Esophagus (tissue), 2 donors: Measurements from ENCODE around the gene CBX8. TPM values are rescaled to one million over a fixed set of nuclear protein-coding genes. Genes with fewer than 3 reads are reported as not detected.
"Not testable (repeated sequence)": the region's sequence is repeated elsewhere in the genome, so short reads cannot be mapped to it uniquely, and the experiment has no call there.

ENCODE experiments used
- H3K27ac ChIP-seq, 2 donors: one replicate each; pipeline ENCODE4 v1.5.1; 2013; ENCODE audit warnings: low read depth in 2 of 2, mild to moderate bottlenecking in 2 of 2, inconsistent platforms in 1 of 2, low read length in 1 of 2, moderate library complexity in 1 of 2
- H3K27me3 ChIP-seq, 2 donors: one replicate each; pipeline ENCODE4 v1.6.1; 2013; ENCODE audit warnings: low read length in 2 of 2, control low read depth in 1 of 2, mild to moderate bottlenecking in 1 of 2; ENCODE audit not compliant: insufficient read depth in 2 of 2, control insufficient read depth in 1 of 2
- H3K36me3 ChIP-seq, 2 donors: one replicate each; pipeline ENCODE4 v1.6.1; 2013; ENCODE audit warnings: low read length in 1 of 2; ENCODE audit not compliant: control insufficient read depth in 2 of 2, insufficient read depth in 2 of 2
- H3K4me1 ChIP-seq, 2 donors: one replicate each; pipeline ENCODE4 v1.6.1; 2013; ENCODE audit warnings: low read length in 1 of 2; ENCODE audit not compliant: control insufficient read depth in 2 of 2, insufficient read depth in 2 of 2
- H3K4me3 ChIP-seq, 2 donors: one replicate each; pipeline ENCODE4 v1.5.1; 2013; ENCODE audit warnings: low read length in 2 of 2, mild to moderate bottlenecking in 2 of 2, low read depth in 1 of 2, moderate library complexity in 1 of 2
- H3K9me3 ChIP-seq, 2 donors: one replicate each; pipeline ENCODE4 v1.6.1; 2013; ENCODE audit warnings: mild to moderate bottlenecking in 2 of 2, low read depth in 1 of 2, low read length in 1 of 2, moderate library complexity in 1 of 2; ENCODE audit not compliant: control insufficient read depth in 2 of 2, insufficient read depth in 1 of 2
- WGBS, 2 donors: extraction: QIAGEN DNeasy Blood & Tissue Kit; methylation state at CpG; one replicate each; pipeline ENCODE4 v1.1.7; 2013; 5-methylcytosine and 5-hydroxymethylcytosine counted together
- polyA plus RNA-seq, 2 donors: library from polyadenylated mRNA; stranded (reverse); fragments of 200-250 nt; gene quantifications; one replicate each; pipeline ENCODE4 v1.2.3, GENCODE V29; 2013
- donor health status: healthy with polysubstance abuse.
- donor health status: Bipolar disorder and iron deficiency.

Gene CBX8
- polyA plus RNA-seq, 2 donors: 2.2 to 3.2 TPM

GRCh38 chr17:79772726-79773125 lies 24.2 kb downstream of the CBX8 start:
- not testable (repeated sequence) for H3K27me3 ChIP-seq, H3K36me3 ChIP-seq, H3K4me1 ChIP-seq, H3K27ac ChIP-seq, H3K9me3 ChIP-seq, H3K4me3 ChIP-seq
- 76% methylated on average over 9 of the region's 9 CpGs for WGBS, 2 donors

- Histone ChIP-seq H3K27ac (no peak overlapping the region), H3K27me3 (peaks cover 3% of the 10 kb centered on the region in 2 donors), H3K4me3 (no peak overlapping the region), H3K4me1 (peaks cover 0 to 5% of the 10 kb centered on the region in 2 donors), H3K36me3 (no peaks in the 10 kb centered on the region), H3K9me3 (peaks cover 0 to 2% of the 10 kb centered on the region in 2 donors)
- WGBS, 2 donors: 81 to 83% methylated on average over 6 of the region's 6 CpGs
These were observed 25.6 kb downstream of the CBX8 start for GRCh38 chr17:79771276-79771675.

- Histone ChIP-seq H3K4me1 (peaks cover 0 to 5% of the 10 kb centered on the region in 2 donors), H3K4me3 (no peak overlapping the region), H3K27me3 (peaks cover 2 to 3% of the 10 kb centered on the region in 2 donors), H3K36me3 (no peaks in the 10 kb centered on the region), H3K9me3 (peaks cover 0 to 2% of the 10 kb centered on the region in 2 donors), H3K27ac (no peak overlapping the region)
- 74% methylated on average over 28 of the region's 28 CpGs for WGBS, 2 donors
These were observed 27.0 kb downstream of the CBX8 start for GRCh38 chr17:79769570-79770506.

GRCh38 chr17:79765708-79766107 lies 31.2 kb downstream of the CBX8 start:
- Histone ChIP-seq H3K9me3 (peaks cover 0 to 2% of the 10 kb centered on the region in 2 donors), H3K27ac (no peak overlapping the region), H3K4me3 (no peak overlapping the region), H3K4me1 (peaks cover 0 to 5% of the 10 kb centered on the region in 2 donors), H3K27me3 (no peaks in the 10 kb centered on the region), H3K36me3 (no peaks in the 10 kb centered on the region)
- 72 to 75% methylated on average over 3 of the region's 3 CpGs for WGBS, 2 donors

- Histone ChIP-seq H3K27ac (no peak overlapping the region), H3K4me3 (no peak overlapping the region), H3K9me3 (no peaks in the 10 kb centered on the region), H3K36me3 (no peaks in the 10 kb centered on the region), H3K27me3 (peaks cover 0 to 2% of the 10 kb centered on the region in 2 donors), H3K4me1 (peaks cover 0 to 5% of the 10 kb centered on the region in 2 donors)
- 77 to 79% methylated on average over 19 of the region's 19 CpGs for WGBS, 2 donors
These were observed 34.8 kb downstream of the CBX8 start for GRCh38 chr17:79761894-79762589.

- no peak overlapping the region for H3K27ac ChIP-seq
- H3K4me3 ChIP-seq: no peak overlapping the region
- H3K36me3 ChIP-seq: no peaks in the 10 kb centered on the region
- WGBS, 2 donors: 70 to 75% methylated on average over 21 of the region's 21 CpGs
- H3K4me1 ChIP-seq: peaks cover 0 to 5% of the 10 kb centered on the region in 2 donors
- H3K9me3 ChIP-seq: no peaks in the 10 kb centered on the region
- H3K27me3 ChIP-seq: peaks cover 0 to 5% of the 10 kb centered on the region in 2 donors
These were observed 36.5 kb downstream of the CBX8 start for GRCh38 chr17:79760197-79760906.

GRCh38 chr17:79758271-79758670 lies 38.6 kb downstream of the CBX8 start:
- Histone ChIP-seq H3K4me3 (no peak overlapping the region), H3K27me3 (peaks cover 0 to 5% of the 10 kb centered on the region in 2 donors), H3K9me3 (no peaks in the 10 kb centered on the region), H3K36me3 (no peaks in the 10 kb centered on the region), H3K27ac (no peak overlapping the region), H3K4me1 (peaks cover 0 to 5% of the 10 kb centered on the region in 2 donors)
- 92% methylated on average over 6 of the region's 6 CpGs for whole genome bisulfite sequencing, 2 donors

GRCh38 chr17:79757140-79757745 lies 39.6 kb downstream of the CBX8 start:
- 94 to 96% methylated on average over 15 of the region's 15 CpGs for WGBS, 2 donors
- Histone ChIP-seq H3K4me1 (peaks cover 0 to 5% of the 10 kb centered on the region in 2 donors), H3K27ac (no peak overlapping the region), H3K9me3 (no peaks in the 10 kb centered on the region), H3K4me3 (no peak overlapping the region), H3K27me3 (peaks cover 0 to 5% of the 10 kb centered on the region in 2 donors), H3K36me3 (no peaks in the 10 kb centered on the region)

GRCh38 chr17:79755591-79755990 lies 41.3 kb downstream of the CBX8 start:
- H3K9me3 ChIP-seq: no peaks in the 10 kb centered on the region
- H3K27ac ChIP-seq: no peak overlapping the region
- no peaks in the 10 kb centered on the region for H3K36me3 ChIP-seq
- H3K4me3 ChIP-seq: no peak overlapping the region
- H3K27me3 ChIP-seq: peaks cover 0 to 5% of the 10 kb centered on the region in 2 donors
- WGBS, 2 donors: 80 to 87% methylated on average over 14 of the region's 14 CpGs
- peaks cover 0 to 5% of the 10 kb centered on the region in 2 donors for H3K4me1 ChIP-seq
